Measurements from ENCODE around the gene SH3PXD2B.
A peak's percentile ranks its signal among the peaks of the same experiment; 100 is the strongest.
"Not testable (repeated sequence)": the region's sequence is repeated elsewhere in the genome, so short reads cannot be mapped to it uniquely, and the experiment has no call there.

Gene SH3PXD2B

DNA sequence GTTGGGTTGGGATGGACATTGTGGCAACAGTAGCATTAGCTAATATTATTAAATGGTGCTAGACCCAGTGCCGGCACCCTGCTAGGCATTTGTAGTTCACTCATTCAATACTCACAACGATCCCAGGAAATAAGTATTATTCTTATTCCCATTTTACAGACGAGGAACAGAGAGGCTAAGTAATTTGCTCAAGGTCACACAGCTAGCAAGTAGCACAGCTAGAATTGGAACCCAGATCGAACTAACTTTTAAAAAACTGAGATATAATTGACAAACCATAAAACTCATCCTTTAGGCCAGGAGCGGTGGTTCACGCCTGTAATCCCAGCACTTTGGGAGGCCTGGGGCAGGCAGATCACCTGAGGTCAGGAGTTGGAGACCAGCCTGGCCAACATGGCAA is 79.5 kb downstream of the SH3PXD2B start:
- DNase-seq: no peak

DNA sequence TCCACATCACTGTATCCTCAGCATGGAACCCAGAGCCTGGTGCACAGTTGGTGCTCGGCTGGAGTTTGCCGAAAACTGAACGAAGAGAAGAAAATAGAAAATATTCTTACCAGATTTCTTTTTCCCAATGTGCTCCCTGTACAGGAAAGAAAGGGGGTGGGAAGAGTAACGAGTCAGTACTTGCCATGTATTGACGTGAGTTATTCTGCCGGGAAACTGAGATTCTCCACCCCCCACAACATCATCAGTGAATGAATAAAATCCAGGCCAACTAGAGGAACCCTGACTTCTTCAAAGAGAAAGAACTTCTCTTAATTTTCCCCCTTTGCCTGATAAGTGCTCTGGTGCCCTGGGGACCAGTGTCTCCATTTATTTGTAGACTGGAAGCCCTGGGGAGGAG is 80.6 kb downstream of the SH3PXD2B start:
- no peak for DNase-seq

DNA sequence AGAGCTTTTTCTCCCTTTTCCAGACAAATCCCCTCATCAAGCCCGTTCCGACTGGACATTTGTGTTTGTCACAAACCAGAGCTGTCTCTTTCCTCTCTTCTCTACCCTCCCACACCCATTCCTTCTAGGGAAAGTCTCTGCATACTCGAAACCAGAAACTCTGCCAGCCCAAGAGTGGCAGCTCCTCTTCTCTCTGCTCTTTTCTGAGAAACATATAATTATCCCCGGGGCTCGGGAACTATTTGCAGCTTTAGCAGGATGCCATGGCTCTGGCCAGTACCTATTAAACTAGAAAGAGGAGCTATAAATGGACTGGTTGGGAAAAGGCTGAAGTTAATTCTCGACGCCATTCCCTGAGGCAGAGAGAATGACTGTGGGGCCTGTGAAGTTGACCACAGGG is 82.6 kb downstream of the SH3PXD2B start:
- no peak for DNase-seq

DNA sequence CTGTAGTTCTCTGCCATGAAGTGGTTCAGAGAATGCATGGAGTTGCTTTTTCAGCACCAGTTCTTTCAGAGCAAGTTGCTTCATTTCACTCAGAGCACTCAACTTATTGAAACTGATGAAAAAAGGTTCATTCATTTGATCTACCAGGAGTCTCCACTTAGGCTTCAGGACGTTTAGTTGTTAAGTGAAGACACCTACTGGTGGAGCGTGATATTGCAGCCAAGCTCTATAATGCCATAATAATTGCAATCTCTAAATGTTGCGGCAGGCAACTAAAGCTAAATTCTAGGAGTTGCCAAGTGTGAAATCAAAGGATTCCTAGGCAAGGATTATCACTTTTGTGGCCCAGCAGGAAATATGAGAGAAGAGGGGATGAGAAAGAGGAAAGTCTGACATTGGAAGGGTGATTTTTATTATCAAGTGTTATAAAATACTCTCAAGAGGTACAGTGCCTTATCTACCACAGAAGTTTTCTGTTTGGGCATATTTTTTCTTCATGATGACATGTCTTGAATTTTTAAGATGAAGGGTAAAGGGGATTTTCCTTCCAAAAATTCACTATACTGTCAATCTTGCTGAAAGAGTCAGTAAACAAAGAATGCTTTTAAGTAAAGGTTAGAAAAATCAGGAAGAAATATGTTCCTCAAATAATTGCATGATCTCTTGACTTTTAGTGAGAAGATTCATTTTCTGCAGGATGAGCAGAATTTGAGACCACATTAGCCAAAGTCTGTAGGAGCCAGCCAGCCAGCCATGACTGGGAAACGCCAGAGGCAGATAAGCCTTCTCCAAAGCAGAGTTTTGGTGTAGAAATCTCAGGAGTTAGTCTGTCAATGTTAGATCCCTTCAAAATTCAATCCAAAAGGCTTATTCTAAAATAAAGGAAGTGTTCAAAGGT is 83.4 kb downstream of the SH3PXD2B start:
- DNase-seq: peak in 2 of 58 donors; percentile 24 to 25

DNA sequence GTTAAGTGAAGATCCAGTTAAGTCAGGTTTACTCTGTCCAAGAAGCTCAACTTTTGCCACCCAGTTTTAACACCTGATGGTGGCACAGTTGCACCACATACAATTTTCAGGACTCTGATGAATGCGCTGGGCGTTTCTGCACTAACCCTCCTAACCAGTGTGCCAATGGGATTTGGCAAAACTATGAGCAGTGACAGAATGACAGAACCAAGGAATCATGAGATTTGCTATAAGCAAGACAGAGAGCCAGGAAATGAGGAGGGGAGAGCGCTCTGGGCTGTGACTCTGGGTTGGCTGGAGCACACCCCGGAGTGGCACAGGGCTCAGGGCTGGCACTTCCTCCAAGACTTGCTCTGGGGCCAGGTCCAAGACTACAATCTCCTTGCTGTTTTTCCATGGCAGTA is 84.1 kb downstream of the SH3PXD2B start:
- DNase-seq: peak in 44 of 58 donors; percentile 9 to 82 (median 42)

DNA sequence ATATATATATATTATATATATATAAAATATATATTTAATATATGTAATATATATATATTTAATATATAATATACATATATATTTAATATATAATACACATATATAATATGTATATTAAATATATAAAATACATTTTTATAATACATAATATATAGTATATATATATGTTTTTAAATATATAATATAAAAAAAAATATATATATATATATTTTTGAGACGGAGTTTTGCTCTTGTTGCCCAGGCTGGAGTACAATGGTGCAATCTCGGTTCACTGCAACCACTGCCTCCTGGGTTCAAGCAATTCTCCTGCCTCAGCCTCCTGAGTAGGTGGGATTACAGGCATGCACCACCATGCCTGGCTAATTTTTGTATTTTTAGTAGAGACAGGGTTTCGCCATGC is 85.6 kb downstream of the SH3PXD2B start:
- DNase-seq: not testable (repeated sequence)

DNA sequence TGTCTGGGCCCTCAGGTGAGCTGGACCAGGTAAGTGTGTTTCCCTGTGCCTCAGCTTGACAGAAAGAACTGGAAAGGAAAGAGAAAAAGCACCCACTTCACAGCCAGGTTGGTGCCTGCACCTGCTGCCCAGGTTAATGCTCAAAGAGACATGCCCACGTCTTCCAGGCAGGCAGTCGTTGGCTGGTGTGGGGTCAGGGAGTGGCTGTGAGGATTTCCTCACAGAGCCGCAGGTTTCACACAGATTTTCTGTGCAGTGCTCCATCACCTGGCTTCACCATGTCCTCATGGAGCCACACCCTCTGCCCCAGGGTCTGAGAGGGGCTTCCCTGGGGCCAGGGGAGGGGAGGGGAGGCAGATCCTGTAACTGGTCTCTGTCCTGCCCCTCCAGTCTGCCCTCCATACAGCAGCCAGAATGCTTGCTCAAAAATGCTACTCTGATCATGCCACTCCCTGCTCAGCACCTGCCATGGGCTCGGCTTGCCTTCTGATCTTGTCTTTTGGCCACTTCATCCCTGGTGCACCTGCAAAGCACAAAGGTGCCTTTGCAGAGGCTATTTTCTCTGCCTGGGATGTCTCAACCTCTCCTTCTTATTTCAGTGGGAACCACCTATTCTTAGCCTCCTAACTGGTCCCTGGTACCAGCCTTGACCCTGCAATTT is 88.2 kb downstream of the SH3PXD2B start:
- DNase-seq: no peak

DNA sequence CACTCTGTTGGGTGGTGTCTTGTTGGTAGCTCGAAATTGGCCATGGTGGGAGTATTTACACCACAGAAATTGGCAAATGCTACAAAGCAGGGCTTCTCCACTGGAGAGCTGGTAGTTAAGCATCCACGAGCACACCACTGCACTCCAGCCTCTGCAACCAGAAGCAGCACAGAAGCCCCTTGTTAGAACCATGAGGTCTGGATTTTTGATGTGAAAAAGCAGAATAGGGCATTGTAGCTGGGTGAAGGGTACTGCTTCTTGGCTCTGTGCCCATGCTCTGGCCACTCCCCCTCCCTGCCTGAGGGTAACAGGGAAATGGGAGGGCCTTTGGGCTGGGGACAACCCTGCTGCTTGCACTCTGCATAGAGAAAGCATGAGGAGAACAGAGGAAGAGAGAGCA is 89.6 kb downstream of the SH3PXD2B start:
- DNase-seq: peak in 36 of 58 donors; percentile 8 to 74 (median 32)

DNA sequence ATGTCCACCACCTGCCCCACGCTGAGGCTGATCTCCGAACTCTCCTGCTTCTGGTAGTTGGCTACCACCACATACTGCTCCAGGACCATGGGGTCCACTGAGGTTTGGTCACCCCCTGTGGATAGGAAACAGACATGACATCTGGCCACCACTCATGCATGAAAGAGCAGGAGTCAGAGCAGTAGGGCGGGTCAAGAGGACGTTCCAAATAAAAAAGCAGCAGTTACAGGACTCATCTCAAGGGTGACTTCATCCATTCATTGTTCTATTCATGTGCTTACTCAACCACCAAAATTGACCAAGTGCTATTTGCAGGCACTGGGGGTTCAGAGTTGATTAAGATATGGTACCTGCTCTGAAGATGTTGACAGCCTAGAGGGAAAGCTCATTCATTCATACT is 91.6 kb downstream of the SH3PXD2B start:
- DNase-seq: no peak

DNA sequence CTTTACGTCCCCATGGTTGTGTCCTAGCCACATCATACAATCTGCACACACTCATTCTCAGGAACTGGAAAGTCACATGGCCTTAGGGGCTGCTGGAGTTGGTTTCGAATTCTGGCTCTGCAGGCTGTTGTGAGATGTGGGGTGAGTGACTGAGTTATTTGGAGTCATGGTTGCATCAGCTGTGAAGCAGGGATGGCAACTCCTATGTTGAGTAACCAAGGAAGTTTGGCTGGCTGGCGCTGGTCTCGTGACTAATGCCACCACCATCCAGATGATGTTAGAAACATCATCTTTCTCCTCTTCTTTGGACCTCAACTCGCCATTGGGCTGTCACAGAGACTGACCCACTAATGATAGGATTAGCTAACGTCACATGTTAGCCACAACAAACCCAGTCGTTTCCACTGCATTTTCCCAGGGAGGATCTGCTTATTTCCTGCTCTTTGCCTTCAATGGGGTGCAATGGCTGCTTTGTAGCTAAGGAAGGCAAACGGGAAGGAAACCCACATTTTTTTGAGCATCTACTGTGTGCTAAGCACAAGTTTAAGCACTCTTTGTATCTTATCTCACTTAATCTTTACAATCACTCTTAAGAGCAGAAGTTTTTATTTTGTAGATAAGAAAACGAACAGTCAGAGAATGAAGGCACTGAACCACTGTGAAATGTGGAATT is 92.6 kb downstream of the SH3PXD2B start:
- peak in 1 of 58 donors; percentile 8 for DNase-seq

DNA sequence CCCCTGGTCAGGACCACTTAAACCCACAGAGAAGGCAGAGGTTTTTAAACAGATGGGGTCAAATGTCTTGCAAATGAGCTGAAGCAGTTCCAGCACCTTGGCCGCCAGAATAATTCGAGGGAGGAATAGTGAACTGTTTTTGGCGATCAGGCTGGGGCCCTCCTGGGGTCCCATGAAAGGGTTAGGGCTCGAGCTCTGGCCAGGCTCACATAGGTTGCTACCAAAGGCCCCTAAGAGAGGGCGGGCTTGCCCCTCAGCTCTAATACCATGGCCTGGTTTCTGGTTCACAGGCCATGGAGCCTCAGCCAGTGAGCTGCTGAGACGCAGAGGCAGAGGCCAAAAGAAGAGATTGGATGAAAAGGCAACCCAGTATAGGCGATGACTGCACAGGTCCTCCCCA is 96.0 kb downstream of the SH3PXD2B start:
- peak in 4 of 58 donors; percentile 9 to 31 (median 19) for DNase-seq

DNA sequence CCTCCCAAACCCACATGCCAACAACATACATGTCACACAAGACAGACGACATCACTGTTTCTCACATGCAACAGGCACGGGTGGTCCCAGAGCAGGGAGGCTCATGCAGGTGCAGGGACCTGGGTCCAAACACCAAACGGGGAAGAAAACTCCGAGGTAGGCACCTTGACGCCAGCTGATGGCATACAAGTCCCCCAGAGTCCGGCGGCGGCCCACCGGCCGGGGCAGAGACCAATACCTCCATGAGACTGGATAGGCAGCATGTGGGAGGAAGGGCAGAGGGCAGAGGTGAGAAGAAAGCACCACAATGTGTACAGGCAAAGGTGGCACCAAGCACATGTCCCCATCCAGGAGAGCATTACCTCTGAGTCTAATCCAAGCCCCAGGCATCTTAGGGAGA is 97.8 kb downstream of the SH3PXD2B start:
- no peak for DNase-seq

DNA sequence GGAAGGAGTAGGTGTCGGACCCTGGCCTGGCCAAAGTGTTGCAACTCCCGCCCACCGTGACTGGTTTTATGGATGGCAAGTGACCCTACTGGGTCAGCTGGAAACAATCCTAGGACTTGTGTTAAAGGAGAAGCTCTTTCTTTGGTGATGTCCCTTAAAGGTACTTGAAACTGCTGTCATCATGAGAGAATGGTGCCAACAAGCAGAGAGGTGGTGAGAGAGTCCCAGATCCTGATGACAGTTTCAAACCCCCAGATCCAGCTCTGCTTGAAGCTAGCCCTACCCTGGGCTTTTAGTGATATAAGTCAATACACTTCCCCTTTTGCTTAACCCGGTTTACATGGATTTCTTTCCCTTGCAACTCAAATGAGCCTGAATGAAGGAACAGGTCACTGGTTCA is 98.3 kb downstream of the SH3PXD2B start:
- no peak for DNase-seq

DNA sequence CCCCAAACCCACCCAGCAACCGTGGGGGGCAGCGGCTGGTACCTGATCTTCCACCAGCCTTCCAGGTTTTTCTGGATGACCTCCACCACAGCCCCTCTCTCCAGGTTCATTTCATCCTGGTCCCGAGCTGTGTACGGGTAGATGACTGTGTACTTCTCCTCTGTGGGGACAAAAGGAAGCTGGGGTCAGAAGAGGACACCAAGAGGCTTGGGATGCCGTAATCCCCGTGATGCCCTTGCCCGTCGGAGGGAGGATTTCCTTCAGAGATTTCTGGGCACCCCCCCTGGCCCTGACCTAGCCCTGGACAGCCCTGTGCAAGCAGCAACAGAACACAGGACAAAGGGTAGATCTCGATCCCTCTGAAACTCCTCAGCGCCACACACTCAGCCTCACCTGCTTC is 100.5 kb downstream of the SH3PXD2B start:
- no peak for DNase-seq

DNA sequence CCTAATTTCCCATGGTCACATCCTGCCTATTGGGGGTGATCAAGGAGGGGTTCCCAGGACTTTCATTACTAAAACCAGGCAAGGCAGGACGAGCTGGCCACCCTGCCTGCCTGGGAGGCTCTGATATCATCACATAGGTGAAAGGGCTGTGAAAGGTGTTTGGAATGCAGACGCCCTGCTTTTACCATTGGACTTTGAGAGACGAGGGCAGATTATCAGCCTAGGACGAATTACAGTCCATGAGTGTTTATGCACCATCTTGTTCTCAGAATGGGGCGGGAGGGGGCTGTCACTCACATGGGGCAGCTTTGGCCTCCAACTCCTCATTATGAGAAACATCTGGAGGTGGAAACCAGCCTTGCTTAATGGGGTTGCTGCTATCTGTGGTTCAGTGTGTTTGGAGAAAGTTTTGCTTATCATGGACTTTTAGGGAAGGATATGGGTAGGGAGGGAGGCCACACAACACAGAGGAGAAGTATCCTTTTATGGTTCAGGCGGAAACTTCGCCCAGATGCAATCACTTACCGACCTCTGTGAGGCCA is 101.0 kb downstream of the SH3PXD2B start:
- no peak for DNase-seq

DNA sequence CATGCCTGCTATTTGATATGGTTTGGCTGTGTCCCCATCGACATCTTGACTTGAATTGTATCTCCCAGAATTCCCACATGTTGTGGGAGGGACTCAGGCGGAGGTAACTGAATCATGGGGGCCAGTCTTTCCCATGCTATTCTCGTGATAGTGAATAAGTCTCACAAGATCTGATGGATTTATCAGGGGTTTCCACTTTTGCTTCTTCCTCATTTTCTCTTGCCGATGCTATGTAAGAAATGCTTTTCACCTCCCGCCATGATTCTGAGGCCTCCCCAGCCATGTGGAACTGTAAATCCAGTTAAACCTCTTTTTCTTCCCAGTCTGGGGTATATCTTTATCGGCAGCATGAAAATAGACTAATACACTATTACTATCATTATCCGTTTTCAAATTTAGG is 101.8 kb downstream of the SH3PXD2B start:
- not testable (repeated sequence) for DNase-seq

DNA sequence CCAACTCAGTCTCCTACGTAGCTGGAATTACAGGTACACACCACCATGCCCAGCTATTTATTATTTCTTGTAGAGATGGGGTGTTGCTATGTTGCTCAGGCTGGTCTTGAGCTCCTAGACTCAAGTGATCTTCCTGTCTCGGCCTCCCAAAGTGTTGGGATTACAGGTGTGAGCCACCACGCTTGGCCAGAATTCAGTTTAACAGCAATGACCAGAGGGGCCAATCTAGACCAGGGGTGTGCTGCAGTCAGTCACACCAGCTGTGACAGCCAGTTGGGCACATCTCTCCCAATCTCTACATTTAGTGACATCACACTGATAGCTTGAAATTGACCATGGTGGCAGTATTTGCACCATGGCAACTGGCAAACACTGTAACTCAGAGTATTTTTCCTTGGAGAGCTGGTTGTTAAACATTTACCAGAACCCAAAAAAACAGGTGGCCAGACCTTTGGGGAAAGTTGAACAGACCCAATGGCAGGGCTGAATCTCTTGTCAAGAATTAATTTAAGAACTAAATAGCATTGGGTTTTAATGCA is 103.0 kb downstream of the SH3PXD2B start:
- no peak for DNase-seq

DNA sequence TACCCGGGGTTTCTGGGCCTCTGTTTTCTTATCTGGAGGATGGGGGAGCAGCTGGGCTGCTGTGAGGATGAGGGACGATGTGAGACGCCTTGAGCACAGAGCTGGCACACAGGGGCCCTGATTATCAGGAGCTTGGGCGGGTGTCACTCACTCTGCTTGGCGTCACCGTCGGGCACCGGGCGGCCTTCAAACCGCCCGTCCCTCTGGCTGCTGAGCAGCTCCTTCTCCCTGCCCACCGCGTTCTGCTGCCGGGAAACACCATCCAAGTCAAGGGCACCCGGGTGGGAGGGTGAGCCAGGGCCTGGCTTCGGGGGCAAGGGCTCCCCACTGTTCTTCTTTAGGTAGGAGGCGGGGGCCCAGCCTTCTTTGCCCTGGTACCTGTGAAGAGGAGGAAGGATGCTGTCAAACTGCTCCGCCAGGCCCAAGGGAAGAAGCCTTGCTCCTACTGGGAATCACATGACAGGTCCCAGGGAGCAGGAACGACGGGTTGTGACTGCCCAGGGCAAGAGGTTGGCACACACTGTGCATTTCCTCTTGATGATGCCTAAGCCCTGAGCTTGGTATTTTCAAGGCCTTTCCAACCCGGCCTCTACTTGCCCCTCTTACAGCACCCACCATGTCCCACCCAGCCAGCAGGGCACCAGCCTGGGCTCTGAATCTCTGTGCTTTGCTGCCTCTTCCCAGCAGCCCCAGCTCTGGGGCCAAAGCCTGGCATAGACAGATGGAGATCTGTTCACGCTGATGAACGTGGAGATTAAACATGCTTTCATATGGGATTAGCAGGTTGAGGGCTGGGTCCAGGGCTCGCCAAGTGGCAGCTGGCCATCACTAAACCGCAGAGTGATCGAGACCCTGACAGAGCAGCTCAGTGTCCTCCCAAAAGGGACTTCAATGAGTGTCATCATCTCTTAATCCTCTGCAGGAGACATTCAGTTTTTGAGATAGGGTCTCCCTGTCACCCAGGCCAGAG is 103.8 kb downstream of the SH3PXD2B start:
- DNase-seq: no peak

DNA sequence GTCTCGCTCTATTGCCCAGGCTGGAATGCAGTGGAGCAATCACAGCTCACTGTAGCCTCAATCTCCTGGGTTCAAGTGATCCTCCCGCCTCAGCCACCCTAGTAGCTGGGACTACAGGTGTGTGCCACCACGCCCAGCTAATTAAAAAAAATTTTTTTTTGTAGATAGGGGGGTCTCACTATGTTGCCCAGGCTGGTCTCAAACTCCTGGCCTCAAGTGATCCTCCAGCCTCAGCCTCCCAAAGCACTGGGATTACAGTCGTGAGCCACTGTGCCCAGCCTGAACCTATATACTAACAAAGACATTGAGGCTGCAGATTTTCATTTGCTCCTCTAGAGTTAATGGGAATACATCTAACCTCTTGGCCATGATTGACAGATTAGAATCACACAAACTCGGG is 105.6 kb downstream of the SH3PXD2B start:
- DNase-seq: not testable (repeated sequence)

DNA sequence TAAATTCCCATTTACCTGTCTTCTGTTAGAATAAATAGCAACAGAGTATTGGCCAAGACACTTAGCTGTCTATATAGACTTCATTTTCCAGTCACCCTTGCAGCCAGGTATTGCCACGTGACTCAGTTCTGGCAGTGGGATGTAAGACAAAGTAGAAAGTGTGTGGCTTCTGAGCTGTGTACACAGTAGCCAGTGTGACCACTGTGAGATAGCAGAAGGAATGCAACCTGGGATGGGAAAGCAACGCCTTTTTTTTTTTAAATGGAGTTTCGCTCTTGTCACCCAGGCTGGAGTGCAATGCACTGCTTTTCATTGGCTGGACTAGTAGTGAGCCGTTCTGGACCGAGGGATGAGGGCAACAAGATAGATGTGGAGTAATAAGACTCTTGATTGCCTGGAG is 106.2 kb downstream of the SH3PXD2B start:
- no peak for DNase-seq

All from anterior cingulate cortex (tissue), 58 donors.